ENCODE data around the gene INSYN1.

DNA sequence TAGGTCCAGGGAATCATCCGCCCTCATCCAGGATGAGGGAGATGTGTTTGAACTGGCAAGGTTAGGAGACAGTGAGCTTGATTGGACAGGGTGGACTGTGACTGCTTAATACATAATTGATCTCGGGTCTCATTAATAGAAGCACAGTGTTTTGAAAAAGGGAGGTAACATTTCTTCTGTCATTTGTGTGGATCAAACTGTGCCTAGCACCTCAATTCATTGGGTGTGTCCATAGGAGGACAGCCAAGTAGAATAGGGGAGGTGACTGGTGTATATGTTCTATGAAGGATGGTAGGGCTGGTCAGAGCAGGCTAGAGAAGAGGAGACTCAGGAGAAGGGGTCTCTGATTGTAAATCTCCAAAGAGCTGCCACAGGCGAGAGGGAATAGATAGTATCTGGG, 2.8 kb upstream of the INSYN1 start:
- TF ChIP-seq CTCF (IDR thresholded peaks at IDR 0.05; ENCODE audit: extremely low read depth in 1 of 2, insufficient read depth in 1 of 2, low read depth in 1 of 2, low read length in 2 of 2) (no peak), EZH2 (IDR thresholded peaks at IDR 0.05; ENCODE audit: borderline replicate concordance, low read depth, low read length, severe bottlenecking) (no peak), MAX (IDR thresholded peaks at IDR 0.05; ENCODE audit: insufficient read depth, insufficient read length) (no peak)

Measured in endothelial cell of umbilical vein (primary cell).